HFF-Myc (cell line): ENCODE measurements around the gene CR1L.
A peak's percentile ranks its signal among the peaks of the same experiment; 100 is the strongest.
"Not testable (repeated sequence)": the region's sequence is repeated elsewhere in the genome, so short reads cannot be mapped to it uniquely, and the experiment has no call there.

ENCODE experiments used
- DNase-seq: peaks from one replicate; pipeline ENCODE4 v3.0.0-alpha.2; 2011; ENCODE audit warnings: low read depth; ENCODE audit errors: extremely low read depth
- H3K4me3 ChIP-seq: replicated peaks from 2 replicates; pipeline ENCODE4 v1.5.1; 2011; ENCODE audit warnings: low read depth, mild to moderate bottlenecking, control low read depth, low read length
- TF ChIP-seq, protein P1 (sequence below): IDR thresholded peaks from 2 replicates; pipeline ENCODE4 v1.5.1; 2012; ENCODE audit warnings: mild to moderate bottlenecking, low read depth, low read length, control low read depth; ENCODE audit errors: missing control alignments

The CR1L gene

DNA sequence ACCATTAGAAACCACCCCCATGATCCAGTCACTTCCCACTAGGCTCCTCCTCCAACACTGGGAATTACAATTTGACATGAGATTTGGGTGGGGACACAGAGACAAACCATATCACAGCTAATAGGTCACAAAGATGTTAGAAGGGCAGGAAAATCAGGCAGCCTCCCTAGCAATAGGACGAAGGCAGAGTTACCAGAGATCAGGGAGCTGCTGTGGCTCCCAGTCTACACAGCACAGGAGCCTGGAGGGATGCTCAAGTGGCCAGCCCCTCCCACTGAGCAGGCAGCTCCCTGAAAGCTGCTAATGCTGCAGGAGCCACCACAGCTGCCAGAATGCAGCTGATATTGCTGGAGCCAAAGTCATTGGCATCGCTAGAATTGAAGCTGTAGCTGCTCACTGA, 51.0 kb downstream of the CR1L start:
- H3K4me3 ChIP-seq: no peak overlapping the region
- no peak for DNase-seq
- TF ChIP-seq, protein P1, sequence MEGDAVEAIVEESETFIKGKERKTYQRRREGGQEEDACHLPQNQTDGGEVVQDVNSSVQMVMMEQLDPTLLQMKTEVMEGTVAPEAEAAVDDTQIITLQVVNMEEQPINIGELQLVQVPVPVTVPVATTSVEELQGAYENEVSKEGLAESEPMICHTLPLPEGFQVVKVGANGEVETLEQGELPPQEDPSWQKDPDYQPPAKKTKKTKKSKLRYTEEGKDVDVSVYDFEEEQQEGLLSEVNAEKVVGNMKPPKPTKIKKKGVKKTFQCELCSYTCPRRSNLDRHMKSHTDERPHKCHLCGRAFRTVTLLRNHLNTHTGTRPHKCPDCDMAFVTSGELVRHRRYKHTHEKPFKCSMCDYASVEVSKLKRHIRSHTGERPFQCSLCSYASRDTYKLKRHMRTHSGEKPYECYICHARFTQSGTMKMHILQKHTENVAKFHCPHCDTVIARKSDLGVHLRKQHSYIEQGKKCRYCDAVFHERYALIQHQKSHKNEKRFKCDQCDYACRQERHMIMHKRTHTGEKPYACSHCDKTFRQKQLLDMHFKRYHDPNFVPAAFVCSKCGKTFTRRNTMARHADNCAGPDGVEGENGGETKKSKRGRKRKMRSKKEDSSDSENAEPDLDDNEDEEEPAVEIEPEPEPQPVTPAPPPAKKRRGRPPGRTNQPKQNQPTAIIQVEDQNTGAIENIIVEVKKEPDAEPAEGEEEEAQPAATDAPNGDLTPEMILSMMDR: no peak

DNA sequence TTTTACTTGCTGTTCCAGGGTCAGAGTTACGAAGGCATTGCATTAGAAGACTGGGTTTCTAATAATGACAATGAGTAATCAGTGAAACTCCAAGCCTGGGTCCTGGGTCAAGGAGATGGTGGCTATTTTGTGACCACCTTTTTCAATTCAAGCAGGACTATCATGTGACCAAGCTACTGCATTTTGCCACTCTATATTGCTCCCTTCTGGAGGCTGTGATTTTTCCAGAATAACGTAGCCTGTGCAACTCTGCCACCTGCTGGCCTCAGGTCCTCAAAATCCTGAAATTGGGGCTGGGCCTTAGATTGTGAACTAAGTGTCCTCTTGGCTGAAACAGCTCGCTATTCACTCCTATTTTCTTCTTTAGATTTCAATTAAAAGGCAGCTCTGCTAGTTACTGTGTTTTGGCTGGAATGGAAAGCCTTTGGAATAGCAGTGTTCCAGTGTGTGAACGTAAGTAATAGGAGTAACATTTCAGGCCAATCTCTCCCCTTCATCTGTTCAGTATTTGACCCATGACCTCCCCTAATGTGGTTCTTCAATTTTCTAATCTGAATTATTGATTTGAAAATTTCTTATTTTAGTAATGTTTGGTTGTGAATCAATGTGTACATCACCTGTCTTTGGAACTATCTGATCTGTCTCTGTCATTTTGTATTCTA, 54.0 kb downstream of the CR1L start:
- TF ChIP-seq, protein P1: peak; percentile 73
- DNase-seq: peak; percentile 61
- H3K4me3 ChIP-seq: no peak overlapping the region

DNA sequence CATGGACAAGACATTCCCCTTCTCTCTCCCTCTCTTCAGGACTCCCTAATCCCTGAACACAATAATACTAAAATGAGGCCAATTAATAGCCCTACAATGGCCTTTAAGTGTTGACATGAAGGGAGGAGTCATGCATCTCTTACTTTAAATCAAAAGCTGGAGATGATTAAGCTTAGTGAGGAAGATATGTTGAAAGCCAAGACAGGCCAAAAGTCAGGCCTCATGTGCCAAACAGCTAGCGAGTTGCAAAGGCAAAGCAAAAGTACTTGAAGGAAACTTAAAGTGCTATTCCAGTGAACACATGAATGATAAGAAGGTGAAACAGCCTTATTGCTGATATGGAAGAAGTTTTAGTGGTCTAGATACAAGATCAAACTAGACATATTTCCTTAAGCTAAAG, 57.4 kb downstream of the CR1L start:
- no peak for DNase-seq
- TF ChIP-seq, protein P1: no peak
- no peak overlapping the region for H3K4me3 ChIP-seq

DNA sequence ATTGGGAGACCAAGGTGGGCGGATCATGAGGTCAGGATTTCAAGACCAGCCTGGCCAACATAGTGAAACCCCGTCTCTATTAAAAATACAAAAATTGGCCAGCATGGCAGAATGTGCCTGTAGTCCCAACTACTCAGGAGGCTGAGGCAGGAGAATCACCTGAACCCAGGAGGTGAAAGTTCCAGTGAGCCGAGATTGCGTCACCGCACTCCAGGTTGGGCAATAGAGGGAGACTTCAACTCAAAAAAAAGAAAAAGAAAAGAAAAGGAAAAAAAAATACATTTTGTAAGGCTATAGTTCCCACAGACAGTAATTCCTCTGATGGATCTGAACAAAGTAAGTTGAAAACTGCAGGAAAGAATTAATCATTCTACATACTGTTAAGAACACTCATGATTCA, 58.8 kb downstream of the CR1L start:
- no peak overlapping the region for H3K4me3 ChIP-seq
- TF ChIP-seq, protein P1: no peak
- no peak for DNase-seq

DNA sequence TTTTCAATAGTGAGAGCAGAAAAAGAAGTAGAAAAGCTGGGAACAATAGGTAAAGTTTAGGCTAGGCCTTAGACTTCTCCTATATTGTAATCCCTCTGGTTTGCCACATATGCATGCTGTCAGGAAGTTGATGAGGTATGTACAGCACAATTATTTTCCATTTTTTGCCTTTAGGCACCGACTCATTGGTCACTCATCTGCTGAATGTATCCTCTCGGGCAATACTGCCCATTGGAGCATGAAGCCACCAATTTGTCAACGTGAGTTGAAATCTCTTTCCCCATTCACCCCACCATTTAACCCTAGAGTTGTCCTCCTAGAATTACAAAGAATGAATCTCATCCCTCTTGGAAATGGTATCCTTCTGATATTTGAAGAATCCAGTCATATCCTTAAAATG, 63.1 kb downstream of the CR1L start:
- not testable (repeated sequence) for H3K4me3 ChIP-seq, DNase-seq

DNA sequence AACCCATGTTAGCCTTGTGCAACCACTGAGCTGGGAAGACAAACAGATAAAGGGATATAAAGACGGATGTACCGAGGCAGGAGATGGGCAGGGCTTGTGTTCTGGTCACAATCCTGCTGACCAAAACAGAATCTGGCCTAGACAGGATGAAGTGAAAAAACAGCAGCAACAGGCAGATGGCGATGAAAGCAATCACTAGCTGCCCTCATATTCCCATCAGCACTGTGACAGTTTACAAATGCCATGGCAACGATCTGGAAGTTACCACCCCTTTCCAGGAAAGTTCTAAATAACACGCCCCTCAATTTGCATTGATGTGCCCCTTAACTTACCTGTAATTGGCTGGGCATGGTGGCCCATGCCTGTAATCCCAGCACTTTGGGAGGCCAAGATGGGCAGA, 66.4 kb downstream of the CR1L start:
- TF ChIP-seq, protein P1: no peak
- no peak overlapping the region for H3K4me3 ChIP-seq
- peak; percentile 19 for DNase-seq

DNA sequence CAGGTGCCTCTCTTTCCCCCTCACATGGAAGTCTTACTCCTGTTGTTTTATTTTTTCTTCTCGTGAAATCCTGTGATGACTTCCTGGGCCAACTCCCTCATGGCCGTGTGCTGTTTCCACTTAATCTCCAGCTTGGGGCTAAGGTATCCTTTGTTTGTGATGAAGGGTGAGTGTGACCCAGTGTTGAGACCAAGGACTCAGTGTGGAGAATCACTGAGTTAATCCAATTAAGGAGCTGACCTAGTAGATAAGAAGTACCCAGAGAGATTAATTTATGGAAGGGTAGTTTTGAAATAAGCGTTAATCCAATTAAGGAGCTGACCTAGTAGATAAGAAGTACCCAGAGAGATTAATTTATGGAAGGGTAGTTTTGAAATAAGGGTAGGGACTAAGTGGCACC, 67.8 kb downstream of the CR1L start:
- DNase-seq: not testable (repeated sequence)

DNA sequence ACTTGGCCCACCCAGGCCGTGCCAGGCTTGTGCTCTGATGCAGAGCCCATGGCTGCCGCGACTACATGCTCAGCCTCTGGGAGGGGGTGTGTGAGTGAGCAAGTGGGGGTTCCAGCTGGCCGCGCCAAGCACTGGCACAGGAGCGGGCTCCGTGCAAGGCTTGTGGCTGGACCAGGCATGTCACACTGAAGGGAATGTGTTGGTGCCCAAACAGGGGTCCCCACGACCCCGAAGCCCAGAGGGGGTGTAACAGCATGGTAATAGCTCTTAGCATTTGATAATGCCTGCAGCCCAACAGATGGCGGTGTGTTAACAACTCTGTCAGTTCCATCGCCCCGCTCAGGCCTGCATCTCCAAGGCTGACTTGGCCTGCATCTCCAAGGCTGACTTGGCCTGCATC, 68.6 kb downstream of the CR1L start:
- H3K4me3 ChIP-seq: no peak overlapping the region
- TF ChIP-seq, protein P1: no peak
- DNase-seq: no peak

More for the DNA sequence above, 67.8 kb downstream of the CR1L start:
- not testable (repeated sequence) for H3K4me3 ChIP-seq
